Mesendoderm (in vitro differentiated cells): ENCODE data around the gene PMM2.

Source experiments
- DNase-seq: peaks from one replicate; pipeline ENCODE4 v3.0.0; 2013
- H2AK5ac ChIP-seq: 2 replicates; pipeline ENCODE4 v1.6.1; 2013; ENCODE audit warnings: low read length, inconsistent platforms
- H2BK120ac ChIP-seq: 2 replicates; pipeline ENCODE4 v1.6.1; 2013; ENCODE audit warnings: low read depth, mild to moderate bottlenecking, low read length, moderate library complexity, mixed read lengths
- H2BK15ac ChIP-seq: replicated peaks from 2 replicates; pipeline ENCODE4 v1.6.1; 2013; ENCODE audit warnings: low read depth, mild to moderate bottlenecking, moderate library complexity
- H2BK5ac ChIP-seq: 2 replicates; pipeline ENCODE4 v1.6.1; 2013; ENCODE audit warnings: low read length, inconsistent platforms
- H3K18ac ChIP-seq: 2 replicates; pipeline ENCODE4 v1.6.1; 2013; ENCODE audit warnings: mild to moderate bottlenecking, low read length, mixed read lengths
- H3K23ac ChIP-seq: one replicate; pipeline ENCODE4 v1.6.1; 2013; ENCODE audit warnings: low read length
- H3K27ac ChIP-seq: 2 replicates; pipeline ENCODE4 v1.5.1; 2013; ENCODE audit warnings: low read depth, mild to moderate bottlenecking, inconsistent platforms, low read length, moderate library complexity
- H3K27me3 ChIP-seq: 2 replicates; pipeline ENCODE4 v1.6.1; 2013; ENCODE audit warnings: low read length, control low read depth, mild to moderate bottlenecking, inconsistent platforms; ENCODE audit not compliant: insufficient read depth, poor library complexity
- H3K36me3 ChIP-seq: 2 replicates; pipeline ENCODE4 v1.6.1; 2013; ENCODE audit warnings: low read length, inconsistent platforms; ENCODE audit not compliant: control insufficient read depth, insufficient read depth
- H3K4ac ChIP-seq: one replicate; pipeline ENCODE4 v1.6.1; 2013; ENCODE audit warnings: low read depth, mild to moderate bottlenecking, low read length, moderate library complexity
- H3K4me1 ChIP-seq: 2 replicates; pipeline ENCODE4 v1.6.1; 2013; ENCODE audit warnings: low read depth, low read length, inconsistent platforms; ENCODE audit not compliant: control insufficient read depth
- H3K4me2 ChIP-seq: 2 replicates; pipeline ENCODE4 v1.6.1; 2013; ENCODE audit warnings: low read length
- H3K4me3 ChIP-seq: 2 replicates; pipeline ENCODE4 v1.5.1; 2013; ENCODE audit warnings: mild to moderate bottlenecking, low read length
- H3K56ac ChIP-seq: one replicate; pipeline ENCODE4 v1.6.1; 2013; ENCODE audit warnings: low read length
- H3K79me1 ChIP-seq: 2 replicates; pipeline ENCODE4 v1.6.1; 2013; ENCODE audit warnings: low read length, inconsistent platforms
- H3K79me2 ChIP-seq: 2 replicates; pipeline ENCODE4 v1.6.1; 2013; ENCODE audit warnings: mild to moderate bottlenecking, low read length; ENCODE audit not compliant: control insufficient read depth, insufficient read depth
- H3K9ac ChIP-seq: 2 replicates; pipeline ENCODE4 v1.6.1; 2013; ENCODE audit warnings: low read length, inconsistent platforms
- H4K5ac ChIP-seq: one replicate; pipeline ENCODE4 v1.6.1; 2013; ENCODE audit warnings: low read length
- H4K8ac ChIP-seq: one replicate; pipeline ENCODE4 v1.6.1; 2013; ENCODE audit warnings: low read depth, mild to moderate bottlenecking, control low read depth, low read length, moderate library complexity
- WGBS: extraction: QIAGEN DNeasy Blood & Tissue Kit; methylation state at CpG from one replicate; pipeline ENCODE4 v1.1.7; 2013; ENCODE audit warnings: low lambda C conversion rate, missing lambda C conversion rate; ENCODE audit not compliant: insufficient coverage; ENCODE audit errors: extremely low coverage; 5-methylcytosine and 5-hydroxymethylcytosine counted together

PMM2 gene

DNA sequence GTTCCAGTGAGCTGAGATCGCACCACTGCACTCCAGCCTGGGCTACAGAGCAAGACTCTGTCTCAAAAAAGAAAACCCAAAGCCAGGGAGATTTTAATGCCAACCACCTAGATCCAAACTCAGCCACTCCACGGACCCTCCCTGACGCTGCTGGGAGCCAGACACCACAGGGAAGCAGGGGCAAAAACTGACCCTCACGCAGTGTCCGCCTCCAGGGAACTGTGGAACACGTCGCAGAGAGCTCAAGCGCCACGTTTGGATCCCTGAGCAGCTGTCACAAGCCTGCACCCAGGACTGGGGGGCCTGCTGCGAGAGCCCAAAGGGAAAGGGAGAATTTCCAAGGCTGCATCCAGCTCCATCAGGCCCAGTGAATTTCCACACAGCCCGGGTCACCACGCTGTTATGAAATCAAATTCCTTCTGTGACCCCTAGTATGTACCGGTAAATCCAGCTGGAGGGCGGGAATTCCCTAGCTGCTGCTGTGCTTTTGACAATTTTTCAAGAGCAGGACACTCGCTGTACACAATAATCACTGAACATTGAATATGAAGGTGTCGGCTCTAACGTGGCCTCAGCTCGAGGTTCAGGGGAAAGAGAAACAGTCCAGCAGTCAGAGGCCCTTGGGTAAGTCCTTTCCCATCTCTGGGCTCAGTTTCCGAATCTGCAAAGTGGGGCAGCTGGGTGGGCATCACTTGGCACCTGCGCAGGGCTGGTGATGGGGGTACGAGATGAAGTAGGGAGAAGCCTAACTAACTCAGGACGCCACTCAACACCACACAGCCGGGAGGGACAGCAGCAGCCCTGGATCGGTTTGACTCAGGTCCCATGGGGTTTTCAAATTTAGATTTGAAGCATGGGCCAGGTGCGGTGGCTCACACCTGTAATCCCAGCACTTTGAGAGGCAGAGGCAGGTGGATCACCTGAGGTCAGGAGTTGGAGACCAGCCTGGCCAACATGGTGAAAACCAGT, 62.6 kb downstream of the PMM2 start:
- no peak overlapping the region for H2BK5ac ChIP-seq
- peaks cover 58% of the 10 kb centered on the region for H3K79me2 ChIP-seq
- no peak overlapping the region for H3K18ac ChIP-seq
- no peak for DNase-seq
- H2AK5ac ChIP-seq, result no peak overlapping the region
- H4K5ac ChIP-seq, result no peak overlapping the region
- no peak overlapping the region for H3K27ac ChIP-seq
- peaks cover 10% of the 10 kb centered on the region for H3K36me3 ChIP-seq
- H3K4me3 ChIP-seq, result no peak overlapping the region
- H3K27me3 ChIP-seq, result no peaks in the 10 kb centered on the region
- H3K9ac ChIP-seq, result no peak overlapping the region
- H3K4ac ChIP-seq, result no peak overlapping the region
- no peak overlapping the region for H2BK120ac ChIP-seq
- no peak overlapping the region for H4K8ac ChIP-seq
- no CpG with 5 or more reads among the region's 25 CpGs for WGBS
- no peak overlapping the region for H3K4me2 ChIP-seq
- no peak overlapping the region for H3K56ac ChIP-seq
- no peak overlapping the region for H3K23ac ChIP-seq
- H2BK15ac ChIP-seq, result no peak overlapping the region
- H3K79me1 ChIP-seq, result peaks cover 31% of the 10 kb centered on the region
- peaks cover 12% of the 10 kb centered on the region for H3K4me1 ChIP-seq

- H3K27ac ChIP-seq, result no peak overlapping the region
- H2AK5ac ChIP-seq, result no peak overlapping the region
- H3K36me3 ChIP-seq, result peaks cover 8% of the 10 kb centered on the region
- no peak overlapping the region for H3K4me2 ChIP-seq
- peak overlapping the region; percentile 34 for H3K56ac ChIP-seq
- no peaks in the 10 kb centered on the region for H3K27me3 ChIP-seq
- no peak overlapping the region for H2BK120ac ChIP-seq
- no peak overlapping the region for H2BK5ac ChIP-seq
- H4K8ac ChIP-seq, result no peak overlapping the region
- no peak overlapping the region for H2BK15ac ChIP-seq
- H3K4me1 ChIP-seq, result peaks cover 20% of the 10 kb centered on the region
- H3K23ac ChIP-seq, result no peak overlapping the region
- no peak overlapping the region for H3K9ac ChIP-seq
- no peak overlapping the region for H3K4me3 ChIP-seq
- no peak overlapping the region for H3K4ac ChIP-seq
- H3K79me2 ChIP-seq, result peaks cover 69% of the 10 kb centered on the region
- no peak overlapping the region for H4K5ac ChIP-seq
- no peak overlapping the region for H3K18ac ChIP-seq
- DNase-seq, result no peak
- WGBS, result no CpG with 5 or more reads among the region's 14 CpGs
- peaks cover 36% of the 10 kb centered on the region for H3K79me1 ChIP-seq
Observed at GRCh38 chr16:8861563-8862308, 64.1 kb downstream of the PMM2 start.

- H3K79me1 ChIP-seq, result peaks cover 39% of the 10 kb centered on the region
- H3K79me2 ChIP-seq, result peaks cover 76% of the 10 kb centered on the region
- no peak overlapping the region for H2BK120ac ChIP-seq
- H3K4ac ChIP-seq, result no peak overlapping the region
- no peak overlapping the region for H3K27ac ChIP-seq
- no peak overlapping the region for H3K4me3 ChIP-seq
- no peak overlapping the region for H2BK15ac ChIP-seq
- no peaks in the 10 kb centered on the region for H3K27me3 ChIP-seq
- no peak overlapping the region for H4K8ac ChIP-seq
- no peak overlapping the region for H4K5ac ChIP-seq
- H2BK5ac ChIP-seq, result no peak overlapping the region
- H3K36me3 ChIP-seq, result peaks cover 6% of the 10 kb centered on the region
- H3K9ac ChIP-seq, result no peak overlapping the region
- H3K56ac ChIP-seq, result no peak overlapping the region
- H3K18ac ChIP-seq, result no peak overlapping the region
- no CpG with 5 or more reads among the region's 14 CpGs for WGBS
- peaks cover 20% of the 10 kb centered on the region for H3K4me1 ChIP-seq
- H3K4me2 ChIP-seq, result no peak overlapping the region
- DNase-seq, result no peak
- H3K23ac ChIP-seq, result no peak overlapping the region
- H2AK5ac ChIP-seq, result no peak overlapping the region
Observed at GRCh38 chr16:8862309-8863130, 64.9 kb downstream of the PMM2 start.

- no peak overlapping the region for H3K4ac ChIP-seq
- H2BK15ac ChIP-seq, result no peak overlapping the region
- no peak overlapping the region for H2BK120ac ChIP-seq
- peaks cover 80% of the 10 kb centered on the region for H3K79me2 ChIP-seq
- no peak overlapping the region for H4K8ac ChIP-seq
- no peak overlapping the region for H3K23ac ChIP-seq
- peaks cover 36% of the 10 kb centered on the region for H3K79me1 ChIP-seq
- H3K27ac ChIP-seq, result no peak overlapping the region
- peak overlapping the region; percentile 24 for H3K9ac ChIP-seq
- H3K18ac ChIP-seq, result no peak overlapping the region
- H2AK5ac ChIP-seq, result no peak overlapping the region
- H3K4me1 ChIP-seq, result peaks cover 20% of the 10 kb centered on the region
- no peaks in the 10 kb centered on the region for H3K27me3 ChIP-seq
- H3K56ac ChIP-seq, result peak overlapping the region; percentile 42
- no peak overlapping the region for H3K4me2 ChIP-seq
- no peak overlapping the region for H2BK5ac ChIP-seq
- H3K36me3 ChIP-seq, result peaks cover 3% of the 10 kb centered on the region
- no CpG with 5 or more reads among the region's 17 CpGs for WGBS
- no peak overlapping the region for H4K5ac ChIP-seq
- DNase-seq, result peak; percentile 84
- H3K4me3 ChIP-seq, result no peak overlapping the region
Observed at GRCh38 chr16:8863594-8864424, 66.2 kb downstream of the PMM2 start.
